ENCODE results near the gene RGL1.
A peak's percentile ranks its signal among the peaks of the same experiment; 100 is the strongest.

RGL1 gene

DNA sequence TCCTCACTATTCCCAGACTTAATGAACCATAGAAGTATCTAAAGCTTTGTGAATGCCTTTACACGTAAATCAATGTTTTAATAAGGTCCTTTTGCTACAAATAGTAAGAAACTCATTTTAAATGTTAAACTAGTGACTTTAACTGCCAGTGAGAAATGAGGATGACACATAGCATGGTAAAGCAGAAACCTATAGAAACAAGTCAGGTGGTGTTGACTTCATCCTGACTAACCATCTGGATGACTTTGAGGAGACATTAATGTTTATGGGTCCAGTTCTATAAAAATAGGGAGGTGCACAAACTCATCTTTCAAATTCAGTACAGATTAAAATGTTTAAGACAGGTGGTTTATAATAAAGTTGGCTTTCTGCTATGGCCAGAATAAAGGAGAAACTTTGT is 147.2 kb downstream of the RGL1 start:
- no peaks in the 10 kb centered on the region for H3K27me3 ChIP-seq (replicated peaks; ENCODE audit: control insufficient read depth, insufficient read depth, low read length)
- H3K36me3 ChIP-seq (ENCODE audit: control insufficient read depth, insufficient read depth, low read length) = no peaks in the 10 kb centered on the region
- H3K4me3 ChIP-seq (replicated peaks; ENCODE audit: low read depth, low read length) = no peak overlapping the region
- TF ChIP-seq, protein P1, sequence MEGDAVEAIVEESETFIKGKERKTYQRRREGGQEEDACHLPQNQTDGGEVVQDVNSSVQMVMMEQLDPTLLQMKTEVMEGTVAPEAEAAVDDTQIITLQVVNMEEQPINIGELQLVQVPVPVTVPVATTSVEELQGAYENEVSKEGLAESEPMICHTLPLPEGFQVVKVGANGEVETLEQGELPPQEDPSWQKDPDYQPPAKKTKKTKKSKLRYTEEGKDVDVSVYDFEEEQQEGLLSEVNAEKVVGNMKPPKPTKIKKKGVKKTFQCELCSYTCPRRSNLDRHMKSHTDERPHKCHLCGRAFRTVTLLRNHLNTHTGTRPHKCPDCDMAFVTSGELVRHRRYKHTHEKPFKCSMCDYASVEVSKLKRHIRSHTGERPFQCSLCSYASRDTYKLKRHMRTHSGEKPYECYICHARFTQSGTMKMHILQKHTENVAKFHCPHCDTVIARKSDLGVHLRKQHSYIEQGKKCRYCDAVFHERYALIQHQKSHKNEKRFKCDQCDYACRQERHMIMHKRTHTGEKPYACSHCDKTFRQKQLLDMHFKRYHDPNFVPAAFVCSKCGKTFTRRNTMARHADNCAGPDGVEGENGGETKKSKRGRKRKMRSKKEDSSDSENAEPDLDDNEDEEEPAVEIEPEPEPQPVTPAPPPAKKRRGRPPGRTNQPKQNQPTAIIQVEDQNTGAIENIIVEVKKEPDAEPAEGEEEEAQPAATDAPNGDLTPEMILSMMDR (IDR thresholded peaks at IDR 0.05; ENCODE audit: insufficient read depth, low read length, poor library complexity, severe bottlenecking) = no peak
- no peak for DNase-seq (ENCODE audit: extremely low read depth, insufficient read length)

DNA sequence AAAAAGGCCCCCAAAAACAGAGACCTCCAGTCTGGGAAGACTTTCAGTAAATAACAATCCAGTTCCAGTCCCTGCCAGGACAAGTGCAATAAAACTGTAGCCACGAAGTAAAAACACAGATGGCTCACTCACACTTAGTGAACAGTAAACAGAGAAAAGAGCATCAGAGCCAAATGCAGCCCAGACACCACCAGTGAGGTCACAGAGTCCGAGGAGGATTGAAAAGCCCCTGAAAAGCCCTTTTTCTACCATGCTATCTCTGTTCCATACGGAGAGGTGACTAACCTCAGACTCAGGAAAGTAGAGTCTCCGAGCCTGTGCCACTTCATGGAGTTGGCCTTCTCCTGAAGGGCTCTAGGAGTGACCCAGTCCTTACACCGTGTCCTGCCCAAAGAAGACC is 148.1 kb downstream of the RGL1 start:
- Histone ChIP-seq H3K4me3 (replicated peaks; ENCODE audit: low read depth, low read length) (no peak overlapping the region), H3K27me3 (replicated peaks; ENCODE audit: control insufficient read depth, insufficient read depth, low read length) (no peaks in the 10 kb centered on the region), H3K36me3 (ENCODE audit: control insufficient read depth, insufficient read depth, low read length) (no peaks in the 10 kb centered on the region)
- TF ChIP-seq, protein P1 (IDR thresholded peaks at IDR 0.05; ENCODE audit: insufficient read depth, low read length, poor library complexity, severe bottlenecking) = no peak
- DNase-seq (ENCODE audit: extremely low read depth, insufficient read length) = no peak

DNA sequence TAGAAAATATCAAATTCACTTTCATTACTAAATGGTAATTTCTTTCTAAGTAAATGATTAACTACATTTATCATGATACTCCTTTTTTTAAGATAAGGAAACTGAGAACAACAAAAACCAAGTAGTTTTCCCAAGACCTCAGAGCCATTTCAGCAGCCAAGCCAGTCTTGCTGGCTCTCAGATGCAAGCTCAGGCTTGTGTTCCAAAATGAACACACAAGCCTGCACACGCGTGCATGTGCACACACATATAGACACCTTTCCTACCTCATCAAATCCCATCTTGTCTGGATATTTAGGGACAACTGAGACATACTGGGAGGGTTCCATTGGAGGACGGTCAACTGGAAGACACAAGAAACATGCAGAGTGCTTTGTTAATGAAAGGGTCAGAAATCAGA is 149.6 kb downstream of the RGL1 start:
- DNase-seq (ENCODE audit: extremely low read depth, insufficient read length) = no peak
- Histone ChIP-seq H3K27me3 (replicated peaks; ENCODE audit: control insufficient read depth, insufficient read depth, low read length) (no peaks in the 10 kb centered on the region), H3K36me3 (ENCODE audit: control insufficient read depth, insufficient read depth, low read length) (no peaks in the 10 kb centered on the region), H3K4me3 (replicated peaks; ENCODE audit: low read depth, low read length) (no peak overlapping the region)
- TF ChIP-seq, protein P1 (IDR thresholded peaks at IDR 0.05; ENCODE audit: insufficient read depth, low read length, poor library complexity, severe bottlenecking) = no peak

DNA sequence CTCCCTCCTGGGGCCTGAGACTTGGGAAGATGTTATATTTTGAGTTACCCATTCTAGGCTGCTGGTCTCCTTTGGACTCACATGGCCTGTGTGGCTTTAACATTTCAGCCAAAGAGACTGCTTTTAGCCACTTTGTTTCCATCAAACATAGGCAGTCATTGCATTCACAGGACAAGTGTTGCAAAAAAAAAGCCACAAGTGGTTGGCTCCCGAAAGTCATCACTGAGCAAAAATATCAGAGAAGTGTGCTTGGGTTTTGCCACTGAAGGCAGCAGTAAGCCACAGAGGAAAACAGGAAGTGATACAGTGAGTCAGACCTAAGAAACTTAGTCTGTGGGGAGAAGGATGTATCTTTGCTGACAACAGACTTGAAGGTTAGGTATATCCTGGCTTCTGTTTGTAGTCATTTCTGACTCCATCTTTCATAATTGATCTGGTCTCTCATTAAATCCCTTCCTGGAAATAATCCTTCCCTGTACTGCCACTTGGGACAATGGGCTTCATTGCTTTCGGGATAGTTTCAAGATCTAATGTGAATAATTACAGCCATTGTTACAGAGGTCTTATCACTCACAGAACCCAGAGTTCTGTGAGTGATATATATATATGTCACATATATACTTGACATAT is 151.8 kb downstream of the RGL1 start:
- Histone ChIP-seq H3K27me3 (replicated peaks; ENCODE audit: control insufficient read depth, insufficient read depth, low read length) (no peaks in the 10 kb centered on the region), H3K36me3 (ENCODE audit: control insufficient read depth, insufficient read depth, low read length) (no peaks in the 10 kb centered on the region), H3K4me3 (replicated peaks; ENCODE audit: low read depth, low read length) (no peak overlapping the region)
- peak; percentile 71 for DNase-seq (ENCODE audit: extremely low read depth, insufficient read length)
- TF ChIP-seq, protein P1 (IDR thresholded peaks at IDR 0.05; ENCODE audit: insufficient read depth, low read length, poor library complexity, severe bottlenecking) = peak; percentile 24

DNA sequence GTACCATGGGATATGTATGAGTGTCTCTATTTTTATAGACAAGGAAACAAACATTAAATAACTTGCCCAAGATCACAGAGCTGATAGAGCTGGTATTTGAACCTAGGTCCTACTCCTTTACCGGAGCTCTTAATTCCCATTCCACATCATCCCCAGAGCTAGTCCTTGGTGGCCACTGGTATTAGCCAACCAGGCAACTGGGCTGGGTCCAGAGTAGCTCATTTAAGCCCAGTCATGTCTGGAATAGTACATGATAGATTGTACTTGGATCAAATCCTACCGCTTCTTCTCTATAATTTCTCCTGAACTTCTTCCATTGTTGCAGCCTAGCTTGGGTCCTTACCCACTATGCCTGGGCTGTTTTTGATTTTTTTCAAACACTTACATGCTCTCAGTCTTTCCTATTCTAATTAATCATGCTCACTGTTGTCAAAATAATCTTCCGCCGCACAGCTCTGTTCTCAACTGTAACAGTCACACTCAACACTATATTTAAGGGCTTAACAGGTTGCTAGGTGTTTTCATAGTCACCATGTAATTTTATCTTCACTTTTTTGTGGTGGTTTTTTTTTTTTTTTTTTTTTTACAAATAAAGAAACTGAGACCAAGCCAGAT is 152.4 kb downstream of the RGL1 start:
- TF ChIP-seq, protein P1 (IDR thresholded peaks at IDR 0.05; ENCODE audit: insufficient read depth, low read length, poor library complexity, severe bottlenecking) = no peak
- Histone ChIP-seq H3K27me3 (replicated peaks; ENCODE audit: control insufficient read depth, insufficient read depth, low read length) (no peaks in the 10 kb centered on the region), H3K36me3 (ENCODE audit: control insufficient read depth, insufficient read depth, low read length) (no peaks in the 10 kb centered on the region), H3K4me3 (replicated peaks; ENCODE audit: low read depth, low read length) (no peak overlapping the region)
- DNase-seq (ENCODE audit: extremely low read depth, insufficient read length) = no peak

All from GM06990 (cell line).